GM18505 (cell line): ENCODE measurements around the gene MME.
"Not testable (repeated sequence)": the region's sequence is repeated elsewhere in the genome, so short reads cannot be mapped to it uniquely, and the experiment has no call there.

Source experiments
- ATAC-seq: cut with Tn5 transposase; IDR thresholded peaks from one replicate; pipeline ENCODE4 v1.9.1; 2021; ENCODE audit not compliant: unreplicated experiment
- POLR2A ChIP-seq: IDR thresholded peaks from 4 replicates; pipeline ENCODE4 v1.6.1; 2011; ENCODE audit warnings: borderline replicate concordance; ENCODE audit not compliant: insufficient read depth, insufficient read length; ENCODE audit errors: extremely low read depth

MME gene

DNA sequence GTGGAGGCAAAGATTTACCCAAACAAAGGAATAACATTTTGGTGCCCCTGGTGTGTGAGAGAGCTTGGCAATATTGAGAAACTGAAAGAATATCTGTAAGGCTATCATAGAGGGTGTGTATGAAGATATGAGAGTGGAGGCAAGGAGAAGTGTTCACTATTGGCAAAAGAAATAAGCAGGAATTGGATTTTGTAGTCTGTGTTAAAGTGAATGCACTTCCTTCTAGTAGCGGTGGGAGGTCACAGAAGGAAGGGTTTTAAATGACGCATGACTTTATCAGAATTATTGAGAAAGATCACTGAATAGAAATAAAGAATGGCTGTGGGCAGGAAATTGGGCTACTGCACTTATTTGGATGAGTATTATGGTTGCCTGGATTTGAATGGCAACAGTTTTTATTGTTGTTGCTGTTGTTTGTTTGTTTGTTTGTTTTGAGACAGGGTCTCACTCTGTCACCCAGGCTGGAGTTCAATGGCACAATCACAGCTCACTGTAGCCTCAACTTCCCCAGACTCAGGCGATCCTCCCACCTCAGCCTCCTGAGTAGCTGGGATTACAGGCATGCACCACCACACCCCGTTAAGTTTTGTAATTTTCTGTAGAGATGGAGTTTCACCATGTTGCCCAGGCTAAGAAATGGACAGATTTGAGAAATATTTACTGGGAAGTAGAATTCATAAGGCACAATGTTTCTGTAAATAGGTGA, 16.3 kb downstream of the MME start:
- no peak for TF ChIP-seq POLR2A
- ATAC-seq = no peak

- TF ChIP-seq POLR2A = no peak
- no peak for ATAC-seq
Observed at GRCh38 chr3:155097009-155097349, 16.9 kb downstream of the MME start.

- no peak for ATAC-seq
- TF ChIP-seq POLR2A = no peak
Observed at GRCh38 chr3:155101398-155101797, 21.3 kb downstream of the MME start.

DNA sequence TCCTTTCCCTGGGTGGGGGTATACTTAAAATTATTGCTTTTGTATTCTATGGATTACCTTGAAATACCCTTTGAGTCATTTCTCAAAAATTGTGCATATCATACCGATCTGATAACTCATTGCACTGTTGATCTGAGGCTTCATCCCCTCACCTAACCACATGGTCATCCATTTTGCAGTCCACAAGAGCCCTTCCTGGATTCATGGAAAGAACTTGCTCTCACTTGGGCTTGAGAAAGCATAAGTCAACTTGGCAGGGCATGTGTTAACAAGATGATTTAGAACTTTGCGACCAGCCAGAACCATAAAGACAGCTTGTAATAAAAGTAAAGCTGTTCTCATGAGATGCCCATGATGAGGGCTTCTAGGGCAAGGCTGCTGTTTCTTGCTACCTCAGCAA, 22.2 kb downstream of the MME start:
- no peak for ATAC-seq
- no peak for TF ChIP-seq POLR2A

GRCh38 chr3:155103686-155104085, 23.6 kb downstream of the MME start:
- ATAC-seq = no peak
- TF ChIP-seq POLR2A = no peak

DNA sequence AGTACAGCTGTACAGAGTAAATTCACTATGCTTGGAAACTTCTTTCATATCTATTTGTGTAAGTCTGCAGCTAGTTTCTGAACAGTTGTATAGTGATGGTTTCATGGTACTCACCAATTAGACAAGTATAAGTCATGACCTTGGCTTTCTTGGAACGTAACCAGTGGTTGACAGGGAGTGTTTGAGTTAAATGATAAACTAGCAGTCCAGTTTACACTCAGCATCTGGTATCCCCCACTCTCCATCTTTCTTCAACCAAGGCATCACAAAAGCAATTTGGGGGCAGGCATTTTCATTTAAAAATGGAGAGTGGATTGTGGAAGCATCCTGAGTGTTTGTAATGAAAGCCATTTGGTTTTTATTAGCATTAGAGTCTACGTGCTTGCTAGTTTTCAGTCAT, 26.0 kb downstream of the MME start:
- no peak for TF ChIP-seq POLR2A
- ATAC-seq = no peak

GRCh38 chr3:155110022-155110421, 29.9 kb downstream of the MME start:
- TF ChIP-seq POLR2A = no peak
- no peak for ATAC-seq

DNA sequence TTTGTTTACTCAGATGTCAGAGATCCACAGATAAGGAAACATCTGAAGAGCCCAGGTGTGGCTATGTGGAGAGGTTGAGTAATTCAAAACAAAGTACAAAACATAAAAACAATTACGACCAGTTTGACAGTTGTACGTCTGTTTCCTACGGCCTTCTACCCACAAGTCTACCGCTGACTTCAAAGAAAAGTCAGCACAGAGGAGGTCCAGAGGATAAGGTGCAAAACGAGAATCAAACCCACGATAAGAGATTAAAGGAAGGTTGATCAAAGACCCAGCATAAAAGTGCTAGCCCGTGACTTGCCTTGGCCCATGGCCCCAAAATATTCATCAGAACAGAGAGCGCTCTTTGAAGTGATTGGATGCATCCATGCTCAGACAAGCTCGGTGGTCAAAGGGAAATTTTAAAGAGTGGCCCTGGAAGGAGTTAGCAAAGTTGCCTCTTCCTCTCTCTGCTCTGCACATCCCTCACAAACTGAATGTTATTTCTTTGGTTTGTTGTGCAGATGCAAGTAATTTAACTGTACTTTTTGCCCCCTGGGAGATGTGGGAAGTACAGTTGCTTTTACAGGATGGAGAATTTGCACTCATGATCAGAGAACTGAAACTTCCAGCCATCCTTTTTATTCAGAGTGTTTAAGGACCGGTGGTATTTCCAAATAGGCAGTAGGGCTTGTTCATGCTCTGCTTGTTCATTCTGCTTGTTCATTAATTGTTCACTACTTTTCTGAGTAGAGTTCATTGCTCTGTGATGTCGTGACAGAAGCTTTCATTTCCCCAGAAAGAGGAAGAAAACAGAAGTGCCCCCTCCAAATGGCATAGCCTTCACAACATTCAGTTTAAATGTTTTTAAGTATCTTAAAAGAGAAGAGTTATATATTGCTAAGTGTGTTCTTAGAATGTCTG, 31.1 kb downstream of the MME start:
- ATAC-seq = no peak
- no peak for TF ChIP-seq POLR2A

GRCh38 chr3:155111971-155112370, 31.9 kb downstream of the MME start:
- no peak for ATAC-seq
- TF ChIP-seq POLR2A = no peak

GRCh38 chr3:155112661-155113389, 32.7 kb downstream of the MME start:
- ATAC-seq = no peak
- no peak for TF ChIP-seq POLR2A

DNA sequence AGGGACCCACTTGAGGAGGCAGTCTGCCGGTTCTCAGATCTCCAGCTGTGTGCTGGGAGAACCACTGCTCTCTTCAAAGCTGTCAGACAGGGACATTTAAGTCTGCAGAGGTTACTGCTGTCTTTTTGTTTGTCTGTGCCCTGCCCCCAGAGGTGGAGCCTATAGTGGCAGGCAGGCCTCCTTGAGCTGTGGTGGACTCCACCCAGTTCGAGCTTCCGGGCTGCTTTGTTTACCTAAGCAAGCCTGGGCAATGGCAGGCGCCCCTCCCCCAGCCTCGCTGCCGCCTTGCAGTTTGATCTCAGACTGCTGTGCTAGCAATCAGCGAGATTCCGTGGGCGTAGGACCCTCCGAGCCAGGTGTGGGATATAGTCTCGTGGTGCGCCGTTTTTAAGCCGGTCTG, 44.6 kb downstream of the MME start:
- not testable (repeated sequence) for ATAC-seq

- no peak for ATAC-seq
- no peak for TF ChIP-seq POLR2A
Observed at GRCh38 chr3:155129396-155129795, 49.3 kb downstream of the MME start.

DNA sequence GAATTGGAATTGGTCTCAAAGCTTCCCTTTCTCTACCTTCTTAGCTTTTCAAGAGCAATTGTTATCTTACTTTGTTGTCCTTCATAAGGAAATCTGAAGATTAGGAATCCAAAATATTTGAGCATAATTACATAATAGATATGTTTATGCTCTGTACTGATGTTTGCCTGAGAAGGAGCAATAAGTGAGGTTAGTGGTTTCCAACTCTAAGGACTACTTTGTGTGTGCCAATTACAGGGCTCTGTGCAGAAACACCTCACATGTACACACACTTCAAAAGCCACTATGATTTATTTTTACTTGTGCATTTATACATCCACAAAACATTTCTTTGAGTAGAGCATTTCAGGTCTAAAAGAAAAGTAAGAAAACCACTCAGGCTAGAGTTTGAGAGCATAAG, 49.9 kb downstream of the MME start:
- TF ChIP-seq POLR2A = no peak
- no peak for ATAC-seq

- TF ChIP-seq POLR2A = no peak
- peak; percentile 79 for ATAC-seq
Observed at GRCh38 chr3:155131104-155131503, 51.0 kb downstream of the MME start.

DNA sequence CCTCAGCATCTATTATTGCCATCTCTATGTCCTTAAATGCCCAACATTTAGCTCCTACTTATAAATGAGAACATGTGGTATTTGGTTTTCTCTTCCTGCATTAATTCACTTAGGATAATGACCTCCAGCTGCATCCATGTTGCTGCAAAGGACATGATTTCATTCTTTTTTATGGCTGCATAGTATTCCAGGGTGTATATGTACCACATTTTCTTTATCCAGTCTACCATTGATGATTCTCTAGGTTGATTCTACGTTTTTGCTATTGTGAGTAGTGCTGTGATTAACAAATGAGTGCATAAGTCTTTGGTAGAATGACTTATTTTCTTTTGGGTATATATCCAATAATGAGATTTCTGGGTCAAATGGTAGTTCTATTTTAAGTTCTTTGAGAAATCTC, 54.2 kb downstream of the MME start:
- not testable (repeated sequence) for ATAC-seq

DNA sequence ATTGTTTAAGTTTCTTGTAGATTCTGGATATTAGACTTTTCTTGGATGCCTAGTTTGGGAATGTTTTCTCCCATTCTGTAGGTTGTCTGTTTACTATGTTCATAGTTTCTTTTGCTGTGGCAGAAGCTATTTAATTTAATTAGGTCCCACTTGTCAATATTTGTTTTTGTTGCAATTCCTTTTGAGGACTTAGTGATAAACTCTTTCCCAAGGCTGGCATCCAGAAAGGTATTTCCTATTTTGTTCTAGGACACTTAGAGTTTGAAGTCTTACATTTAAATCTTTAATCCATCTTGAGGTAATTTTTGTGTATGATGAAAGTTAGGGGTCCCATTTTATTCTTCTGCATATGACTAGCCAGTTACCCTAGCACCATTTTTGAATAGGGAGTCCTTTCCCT, 54.9 kb downstream of the MME start:
- no peak for ATAC-seq
- no peak for TF ChIP-seq POLR2A
